22Rv1 (cell line): ENCODE results near the gene WWP2.

Experiments
- H3K27ac ChIP-seq: fragments of 450-650 bp; 2 replicates; pipeline ENCODE4 v1.5.1; 2017
- ZFX ChIP-seq: fragments of 450-650 bp; IDR thresholded peaks from 2 replicates; pipeline ENCODE4 v1.6.1; 2017; ENCODE audit warnings: antibody characterized with exemption, borderline replicate concordance
- TF ChIP-seq, protein P1 (sequence below): fragments of 450-650 bp; IDR thresholded peaks from 2 replicates; pipeline ENCODE4 v1.5.1; 2017; ENCODE audit warnings: mild to moderate bottlenecking

Gene WWP2

GRCh38 chr16:69936751-69937211, 174.6 kb downstream of the WWP2 start:
- H3K27ac ChIP-seq = no peak overlapping the region
- TF ChIP-seq ZFX = no peak
- TF ChIP-seq, protein P1, sequence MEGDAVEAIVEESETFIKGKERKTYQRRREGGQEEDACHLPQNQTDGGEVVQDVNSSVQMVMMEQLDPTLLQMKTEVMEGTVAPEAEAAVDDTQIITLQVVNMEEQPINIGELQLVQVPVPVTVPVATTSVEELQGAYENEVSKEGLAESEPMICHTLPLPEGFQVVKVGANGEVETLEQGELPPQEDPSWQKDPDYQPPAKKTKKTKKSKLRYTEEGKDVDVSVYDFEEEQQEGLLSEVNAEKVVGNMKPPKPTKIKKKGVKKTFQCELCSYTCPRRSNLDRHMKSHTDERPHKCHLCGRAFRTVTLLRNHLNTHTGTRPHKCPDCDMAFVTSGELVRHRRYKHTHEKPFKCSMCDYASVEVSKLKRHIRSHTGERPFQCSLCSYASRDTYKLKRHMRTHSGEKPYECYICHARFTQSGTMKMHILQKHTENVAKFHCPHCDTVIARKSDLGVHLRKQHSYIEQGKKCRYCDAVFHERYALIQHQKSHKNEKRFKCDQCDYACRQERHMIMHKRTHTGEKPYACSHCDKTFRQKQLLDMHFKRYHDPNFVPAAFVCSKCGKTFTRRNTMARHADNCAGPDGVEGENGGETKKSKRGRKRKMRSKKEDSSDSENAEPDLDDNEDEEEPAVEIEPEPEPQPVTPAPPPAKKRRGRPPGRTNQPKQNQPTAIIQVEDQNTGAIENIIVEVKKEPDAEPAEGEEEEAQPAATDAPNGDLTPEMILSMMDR = no peak

GRCh38 chr16:69937465-69937951, 175.4 kb downstream of the WWP2 start:
- H3K27ac ChIP-seq = no peak overlapping the region
- TF ChIP-seq ZFX = no peak
- TF ChIP-seq, protein P1 = peak; percentile 60

DNA sequence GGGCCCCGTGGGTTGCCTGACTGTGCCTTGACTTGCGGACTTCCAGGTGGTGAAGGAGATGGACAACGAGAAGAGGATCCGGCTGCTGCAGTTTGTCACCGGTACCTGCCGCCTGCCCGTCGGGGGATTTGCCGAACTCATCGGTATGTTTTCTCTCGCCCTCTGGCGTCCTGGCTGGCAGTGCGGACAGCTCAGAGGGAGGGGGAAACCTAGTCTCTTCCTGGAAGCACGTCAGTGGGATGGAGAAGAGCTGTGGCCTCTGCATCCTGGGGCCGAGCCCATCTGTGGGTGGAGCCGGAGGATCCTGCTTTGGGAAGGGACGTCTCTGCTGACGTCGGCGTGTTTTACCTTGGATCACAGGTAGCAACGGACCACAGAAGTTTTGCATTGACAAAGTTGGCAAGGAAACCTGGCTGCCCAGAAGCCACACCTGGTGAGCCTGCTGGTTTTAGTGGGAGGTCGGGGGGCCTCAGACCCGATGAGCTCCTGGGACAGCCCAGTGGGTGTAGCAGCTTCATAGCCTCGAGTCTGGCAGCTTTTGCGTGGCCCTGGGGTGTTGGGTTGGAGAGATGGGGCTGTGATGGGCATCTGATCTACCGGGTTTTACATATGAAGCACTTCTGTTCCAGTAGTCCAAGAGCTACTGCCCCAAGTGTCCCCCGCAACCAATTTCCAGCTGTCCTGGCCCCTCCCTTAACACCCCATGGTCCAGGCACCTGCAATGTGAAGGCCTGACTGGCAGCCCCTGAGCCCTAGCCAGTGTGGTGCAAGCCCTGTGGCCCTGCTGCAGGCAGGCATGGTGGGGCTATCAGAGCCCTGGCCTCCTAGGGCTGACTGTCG, 177.1 kb downstream of the WWP2 start:
- TF ChIP-seq, protein P1 = no peak
- no peak for TF ChIP-seq ZFX
- H3K27ac ChIP-seq = no peak overlapping the region

DNA sequence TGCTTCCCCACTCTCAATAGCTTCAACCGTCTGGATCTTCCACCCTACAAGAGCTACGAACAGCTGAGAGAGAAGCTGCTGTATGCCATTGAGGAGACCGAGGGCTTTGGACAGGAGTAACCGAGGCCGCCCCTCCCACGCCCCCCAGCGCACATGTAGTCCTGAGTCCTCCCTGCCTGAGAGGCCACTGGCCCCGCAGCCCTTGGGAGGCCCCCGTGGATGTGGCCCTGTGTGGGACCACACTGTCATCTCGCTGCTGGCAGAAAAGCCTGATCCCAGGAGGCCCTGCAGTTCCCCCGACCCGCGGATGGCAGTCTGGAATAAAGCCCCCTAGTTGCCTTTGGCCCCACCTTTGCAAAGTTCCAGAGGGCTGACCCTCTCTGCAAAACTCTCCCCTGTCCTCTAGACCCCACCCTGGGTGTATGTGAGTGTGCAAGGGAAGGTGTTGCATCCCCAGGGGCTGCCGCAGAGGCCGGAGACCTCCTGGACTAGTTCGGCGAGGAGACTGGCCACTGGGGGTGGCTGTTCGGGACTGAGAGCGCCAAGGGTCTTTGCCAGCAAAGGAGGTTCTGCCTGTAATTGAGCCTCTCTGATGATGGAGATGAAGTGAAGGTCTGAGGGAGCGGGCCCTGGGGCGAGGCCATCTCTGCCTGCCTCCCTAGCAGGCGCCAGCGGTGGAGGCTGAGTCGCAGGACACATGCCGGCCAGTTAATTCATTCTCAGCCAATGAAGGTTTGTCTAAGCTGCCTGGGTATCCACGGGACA, 177.9 kb downstream of the WWP2 start:
- no peak for TF ChIP-seq ZFX
- TF ChIP-seq, protein P1 = no peak
- no peak overlapping the region for H3K27ac ChIP-seq

DNA sequence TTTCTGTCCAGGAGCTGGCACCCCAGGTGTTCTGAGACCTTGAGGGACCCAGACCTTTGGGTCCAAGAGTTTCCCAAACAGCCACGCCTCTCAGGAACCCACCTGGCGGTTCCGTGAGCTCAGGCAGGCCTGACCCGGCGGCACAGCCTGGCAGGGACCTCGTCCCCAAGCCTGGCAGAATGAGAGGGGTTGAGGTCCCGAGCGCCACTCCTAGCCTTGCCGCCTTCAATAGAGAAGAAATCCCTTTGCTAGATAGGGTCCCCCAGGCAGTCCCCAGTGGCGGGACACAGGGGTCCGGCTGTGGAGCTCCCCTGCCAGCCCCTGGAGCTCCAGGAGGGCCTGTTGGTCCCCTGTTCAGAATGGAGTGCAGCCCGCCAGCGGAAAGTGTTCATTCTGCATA, 178.5 kb downstream of the WWP2 start:
- H3K27ac ChIP-seq = no peak overlapping the region

DNA sequence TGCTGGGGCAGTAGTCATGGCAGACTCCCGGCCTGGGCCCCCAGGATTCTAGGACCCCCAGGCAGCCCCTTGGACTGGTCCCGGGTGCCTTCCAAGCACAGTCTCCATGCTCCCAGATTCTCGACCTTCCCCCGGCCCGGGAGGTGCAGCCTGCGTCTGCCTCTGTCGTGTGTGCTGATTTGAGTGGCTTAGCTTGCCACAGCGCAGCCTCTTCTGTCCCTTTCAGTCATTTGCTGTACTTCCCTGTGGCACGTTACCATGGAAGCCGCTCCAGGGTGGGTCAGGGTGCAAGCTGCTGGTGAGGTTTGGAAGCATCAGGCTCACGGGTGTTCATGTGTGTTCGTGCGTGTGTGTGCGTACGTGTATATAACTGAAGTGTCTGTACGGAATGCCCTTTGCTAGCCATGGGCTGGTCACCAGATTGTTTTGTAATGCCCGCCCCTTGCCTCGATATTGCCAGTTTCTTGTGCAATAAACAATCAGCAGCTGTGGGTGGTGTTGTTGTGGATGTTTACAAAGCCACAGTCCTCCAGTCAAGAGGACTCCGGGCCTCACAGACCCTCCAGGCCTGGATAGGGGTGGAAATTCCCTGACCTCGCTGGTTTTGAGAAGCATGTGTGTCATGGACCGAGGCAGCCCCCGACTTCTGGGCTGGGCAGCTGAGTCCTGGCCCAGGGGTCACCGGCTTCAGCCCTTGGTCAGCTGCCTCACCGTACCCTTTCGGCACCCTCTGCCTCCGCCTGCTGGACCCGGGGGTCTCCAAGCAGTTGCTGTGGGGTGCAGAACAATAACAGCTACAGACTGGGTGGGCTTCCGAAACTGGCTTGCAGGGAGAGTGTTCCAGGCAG, 179.3 kb downstream of the WWP2 start:
- no peak overlapping the region for H3K27ac ChIP-seq
- TF ChIP-seq ZFX = no peak
- TF ChIP-seq, protein P1 = no peak

More for the DNA sequence above, 178.5 kb downstream of the WWP2 start:
- TF ChIP-seq, protein P1 = no peak
